HG03558 (cell line): ENCODE measurements around the gene CLMN.

Experiments
- ATAC-seq: cut with Tn5 transposase; IDR thresholded peaks from one replicate; pipeline ENCODE4 v1.9.1; 2021; ENCODE audit warnings: moderate number of reproducible peaks; ENCODE audit not compliant: unreplicated experiment; ENCODE audit errors: extremely low read depth

Gene CLMN

GRCh38 chr14:95227279-95227860 lies 92.3 kb downstream of the CLMN start:
- ATAC-seq = no peak

- no peak for ATAC-seq
Measured at GRCh38 chr14:95226801-95227200, 92.9 kb downstream of the CLMN start.

GRCh38 chr14:95225251-95225887 lies 94.3 kb downstream of the CLMN start:
- ATAC-seq = no peak

- ATAC-seq = no peak
Measured at GRCh38 chr14:95222870-95223398, 96.8 kb downstream of the CLMN start.

- ATAC-seq = no peak
Measured at GRCh38 chr14:95222151-95222631, 97.5 kb downstream of the CLMN start.

- no peak for ATAC-seq
Measured at GRCh38 chr14:95221531-95221930, 98.2 kb downstream of the CLMN start.

GRCh38 chr14:95220663-95221231 lies 99.0 kb downstream of the CLMN start:
- ATAC-seq = no peak

- ATAC-seq = no peak
Measured at GRCh38 chr14:95218472-95219193, 101.1 kb downstream of the CLMN start.

- ATAC-seq = no peak
Measured at GRCh38 chr14:95218006-95218405, 101.7 kb downstream of the CLMN start.

GRCh38 chr14:95217391-95217900 lies 102.3 kb downstream of the CLMN start:
- no peak for ATAC-seq

- ATAC-seq = no peak
Measured at GRCh38 chr14:95216008-95216407, 103.7 kb downstream of the CLMN start.

- no peak for ATAC-seq
Measured at GRCh38 chr14:95215094-95215725, 104.5 kb downstream of the CLMN start.

- ATAC-seq = no peak
Measured at GRCh38 chr14:95213774-95214173, 105.9 kb downstream of the CLMN start.

GRCh38 chr14:95211721-95212504 lies 107.8 kb downstream of the CLMN start:
- ATAC-seq = no peak

GRCh38 chr14:95210699-95211098 lies 109.0 kb downstream of the CLMN start:
- ATAC-seq = no peak

- ATAC-seq = no peak
Measured at GRCh38 chr14:95208598-95208997, 111.1 kb downstream of the CLMN start.

GRCh38 chr14:95207475-95208233 lies 112.1 kb downstream of the CLMN start:
- no peak for ATAC-seq

- ATAC-seq = no peak
Measured at GRCh38 chr14:95206534-95206933, 113.2 kb downstream of the CLMN start.

- ATAC-seq = no peak
Measured at GRCh38 chr14:95204705-95205104, 115.0 kb downstream of the CLMN start.
